Fibroblast of the aortic adventitia (primary cell): Measurements from ENCODE around the gene ABCA1. TPM values are rescaled to one million over a fixed set of nuclear protein-coding genes. Genes with fewer than 3 reads are reported as not detected.
A peak's percentile ranks its signal among the peaks of the same experiment; 100 is the strongest.
"Not testable (repeated sequence)": the region's sequence is repeated elsewhere in the genome, so short reads cannot be mapped to it uniquely, and the experiment has no call there.

Experiments
- DNase-seq: peaks from one replicate; pipeline ENCODE4 v3.0.0-alpha.2; 2010; ENCODE audit warnings: low read depth
- H3K4me3 ChIP-seq: 2 replicates; pipeline ENCODE4 v1.5.1; 2011; ENCODE audit warnings: low read depth, mild to moderate bottlenecking, control low read depth, low read length, moderate library complexity
- total RNA-seq: library from RNA; depleted of rRNA; stranded (reverse); fragments of >200 nt; gene quantifications from 2 replicates; pipeline ENCODE4 v1.2.3, GENCODE V29; 2012; ENCODE audit warnings: low replicate concordance
- TF ChIP-seq, protein P1 (sequence below): IDR thresholded peaks from 2 replicates; pipeline ENCODE4 v1.5.1; 2011; ENCODE audit warnings: mild to moderate bottlenecking, low read length, control low read depth, inconsistent platforms; ENCODE audit not compliant: insufficient read depth

Gene ABCA1
- total RNA-seq, 1 donor = 40.1 TPM

GRCh38 chr9:104927216-104927911 lies 591 bp downstream of the ABCA1 start:
- peak; percentile 58 for DNase-seq
- H3K4me3 ChIP-seq = peak overlapping the region; percentile 76
- TF ChIP-seq, protein P1, sequence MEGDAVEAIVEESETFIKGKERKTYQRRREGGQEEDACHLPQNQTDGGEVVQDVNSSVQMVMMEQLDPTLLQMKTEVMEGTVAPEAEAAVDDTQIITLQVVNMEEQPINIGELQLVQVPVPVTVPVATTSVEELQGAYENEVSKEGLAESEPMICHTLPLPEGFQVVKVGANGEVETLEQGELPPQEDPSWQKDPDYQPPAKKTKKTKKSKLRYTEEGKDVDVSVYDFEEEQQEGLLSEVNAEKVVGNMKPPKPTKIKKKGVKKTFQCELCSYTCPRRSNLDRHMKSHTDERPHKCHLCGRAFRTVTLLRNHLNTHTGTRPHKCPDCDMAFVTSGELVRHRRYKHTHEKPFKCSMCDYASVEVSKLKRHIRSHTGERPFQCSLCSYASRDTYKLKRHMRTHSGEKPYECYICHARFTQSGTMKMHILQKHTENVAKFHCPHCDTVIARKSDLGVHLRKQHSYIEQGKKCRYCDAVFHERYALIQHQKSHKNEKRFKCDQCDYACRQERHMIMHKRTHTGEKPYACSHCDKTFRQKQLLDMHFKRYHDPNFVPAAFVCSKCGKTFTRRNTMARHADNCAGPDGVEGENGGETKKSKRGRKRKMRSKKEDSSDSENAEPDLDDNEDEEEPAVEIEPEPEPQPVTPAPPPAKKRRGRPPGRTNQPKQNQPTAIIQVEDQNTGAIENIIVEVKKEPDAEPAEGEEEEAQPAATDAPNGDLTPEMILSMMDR = no peak

DNA sequence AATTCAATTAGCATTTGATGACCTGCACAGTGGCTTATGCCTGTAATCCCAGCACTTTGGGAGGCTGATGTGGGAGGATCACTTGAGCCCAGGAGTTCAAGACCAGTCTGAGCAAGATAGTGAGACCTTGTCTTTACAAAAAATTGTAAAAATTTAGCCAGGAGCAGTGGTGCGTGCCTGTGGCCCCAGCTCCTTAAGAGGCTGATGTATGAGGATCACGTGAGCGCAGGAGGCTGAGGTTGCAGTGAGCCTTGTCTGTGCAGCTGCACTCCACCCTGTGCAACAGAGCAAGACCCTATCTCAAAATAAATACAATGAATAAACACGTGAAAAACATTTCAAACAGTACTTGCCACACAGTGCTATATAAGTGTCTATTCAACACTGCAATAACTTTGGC lies 4.2 kb downstream of the ABCA1 start:
- DNase-seq = peak; percentile 37
- TF ChIP-seq, protein P1 = no peak
- no peak overlapping the region for H3K4me3 ChIP-seq

- H3K4me3 ChIP-seq = no peak overlapping the region
- peak; percentile 98 for DNase-seq
- TF ChIP-seq, protein P1 = no peak
Observed at GRCh38 chr9:104923289-104923688, 4.7 kb downstream of the ABCA1 start.

GRCh38 chr9:104922748-104923147 lies 5.2 kb downstream of the ABCA1 start:
- H3K4me3 ChIP-seq, DNase-seq: not testable (repeated sequence)

DNA sequence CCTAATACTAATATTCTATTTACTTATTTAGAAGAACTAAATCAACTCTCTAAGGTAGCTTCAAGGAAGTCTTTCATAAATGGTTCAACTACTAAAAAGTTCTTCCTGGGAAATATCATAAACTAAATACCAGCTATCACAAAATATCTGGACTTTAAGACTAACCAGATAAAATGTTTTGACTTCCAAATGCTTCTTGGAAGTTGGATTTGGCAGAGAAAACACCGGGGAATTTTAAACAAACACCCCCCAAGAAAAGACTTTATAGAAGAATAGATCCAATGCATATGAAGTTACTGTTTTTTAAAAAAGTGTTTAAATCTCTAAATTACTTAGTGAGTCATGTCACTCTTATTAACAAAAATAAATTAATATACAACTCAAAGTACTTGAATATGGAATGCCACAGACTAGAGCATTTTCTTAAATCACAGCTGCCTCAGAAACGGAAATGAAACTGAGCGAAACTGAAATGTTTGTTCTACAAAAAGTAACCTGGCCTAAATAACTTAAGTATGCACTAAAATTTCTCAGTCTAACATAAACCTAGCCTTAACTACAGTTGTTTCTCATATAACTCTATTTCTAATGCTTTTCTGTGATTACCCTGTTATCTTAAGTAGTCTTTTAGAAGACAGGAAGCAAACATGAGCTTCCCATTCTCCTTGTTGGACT lies 6.8 kb downstream of the ABCA1 start:
- DNase-seq = peak; percentile 62
- H3K4me3 ChIP-seq = no peak overlapping the region
- TF ChIP-seq, protein P1 = no peak

- TF ChIP-seq, protein P1 = no peak
- H3K4me3 ChIP-seq = no peak overlapping the region
- no peak for DNase-seq
Observed at GRCh38 chr9:104915753-104916152, 12.2 kb downstream of the ABCA1 start.

GRCh38 chr9:104915049-104915448 lies 12.9 kb downstream of the ABCA1 start:
- no peak overlapping the region for H3K4me3 ChIP-seq
- TF ChIP-seq, protein P1 = no peak
- DNase-seq = no peak
